ENCODE results near the gene NINJ2. TPM values are rescaled to one million over a fixed set of nuclear protein-coding genes. Genes with fewer than 3 reads are reported as not detected.

NINJ2 gene
- total RNA-seq, 1 experiment from 2014 or later, result 0.24 TPM

- TF ChIP-seq CTCF (conservative IDR thresholded peaks at IDR 0.05), result no peak
- H3K9me3 Mint-ChIP-seq, result no peaks in the 10 kb centered on the region; a peak in 1 of 5 replicates
- no peak overlapping the region; a peak in 1 of 5 replicates for H3K4me3 Mint-ChIP-seq
- Histone ChIP-seq H3K14ac (ENCODE audit: insufficient read depth, low read length) (no peak overlapping the region), H3K23me2 (ENCODE audit: insufficient read length, low read depth, low read length, poor library complexity, severe bottlenecking) (peaks cover 5% of the 10 kb centered on the region), H3K9ac (ENCODE audit: extremely low read depth, insufficient read length, low read length) (no peak overlapping the region), H3T11ph (ENCODE audit: low read length) (no peak overlapping the region), H2BK12ac (ENCODE audit: insufficient read length, low read depth, low read length) (no peak overlapping the region), H4K20me1 (ENCODE audit: control insufficient read depth, insufficient read depth, insufficient read length) (no peaks in the 10 kb centered on the region), H3K9me3 (ENCODE audit: control insufficient read depth, low read depth, low read length) (no peaks in the 10 kb centered on the region), H4K91ac (ENCODE audit: insufficient read length, low read depth, low read length) (no peak overlapping the region), H3K27ac (ENCODE audit: insufficient read length, low read depth, low read length) (no peak overlapping the region), H2BK20ac (ENCODE audit: low read depth, low read length, poor library complexity, severe bottlenecking) (no peak overlapping the region), H4K5ac (ENCODE audit: insufficient read length, low read depth, low read length) (no peak overlapping the region), H3K23ac (ENCODE audit: insufficient read length, low read depth, low read length) (no peak overlapping the region), H3K4me2 (ENCODE audit: insufficient read depth, insufficient read length, low read length) (no peak overlapping the region), H3K4ac (ENCODE audit: low read depth, low read length) (no peak overlapping the region), H2BK15ac (ENCODE audit: low read depth, low read length) (no peak overlapping the region), H3K56ac (ENCODE audit: insufficient read length, low read depth, low read length) (no peak overlapping the region), H3K27me3 (ENCODE audit: insufficient read depth, low read length) (no peaks in the 10 kb centered on the region), H3K79me1 (ENCODE audit: insufficient read depth, low read depth, low read length, poor library complexity, severe bottlenecking) (no peaks in the 10 kb centered on the region), H3K18ac (ENCODE audit: insufficient read length, low read depth, low read length) (no peak overlapping the region), H3K79me2 (ENCODE audit: insufficient read depth, low read length) (no peaks in the 10 kb centered on the region), H2BK120ac (ENCODE audit: low read depth, low read length, poor library complexity, severe bottlenecking) (no peak overlapping the region), H2AK5ac (ENCODE audit: insufficient read length, low read length) (no peak overlapping the region), H3K4me1 (ENCODE audit: insufficient read depth, low read length) (no peaks in the 10 kb centered on the region), H4K8ac (replicated peaks; ENCODE audit: insufficient read length, low read depth, low read length) (no peak overlapping the region), H2BK5ac (ENCODE audit: insufficient read length, low read length) (no peak overlapping the region), H2AFZ (ENCODE audit: low read length) (no peak overlapping the region)
- WGBS (ENCODE audit: extremely low coverage, insufficient read length, low lambda C conversion rate), result no CpG with 5 or more reads among the region's 13 CpGs
- DNase-seq, result no peak
- H3K27ac Mint-ChIP-seq, result no peak overlapping the region; a peak in 1 of 7 replicates
- peaks cover 6% of the 10 kb centered on the region for H3K27me3 Mint-ChIP-seq (ENCODE audit: low read depth)
- H3K36me3 Mint-ChIP-seq (ENCODE audit: insufficient read depth in 1 of 3, low read depth in 3 of 3), result peaks cover 11 to 43% (median 16%) of the 10 kb centered on the region in 3 experiments; a peak in 6 of 7 replicates
- H3K4me1 Mint-ChIP-seq, result peaks cover under 1 to 4% of the 10 kb centered on the region in 2 experiments; a peak in 3 of 4 replicates
Measured at GRCh38 chr12:547883-548470, 115.3 kb downstream of the NINJ2 start.

All from H9 (cell line).